ENCODE measurements around the gene CSNK1E.
"Not testable (repeated sequence)": the region's sequence is repeated elsewhere in the genome, so short reads cannot be mapped to it uniquely, and the experiment has no call there.

CSNK1E gene

GRCh38 chr22:38346506-38346905 is 29.3 kb upstream of the CSNK1E start:
- no peak for TF ChIP-seq CTCF (IDR thresholded peaks at IDR 0.05; ENCODE audit: insufficient read depth, low read length, missing control alignments)
- POLR2A ChIA-PET, result no interaction called here
- no peak overlapping the region for H3K4me3 ChIP-seq (ENCODE audit: low read depth, low read length)
- DNase-seq (ENCODE audit: low read depth, low spot score), result no peak
- CTCF ChIA-PET, result interaction anchor here (1.0 to 1.3 kb wide), 6 partner anchors 9 to 294 kb away, joined by 3 to 6 read pairs (median 4); no protein-coding TSS in a partner anchor

- POLR2A ChIA-PET, result no interaction called here
- CTCF ChIA-PET, result interaction anchor here (1.2 to 1.3 kb wide), 2 partner anchors 8 to 226 kb away, joined by 3 to 5 read pairs; no protein-coding TSS in a partner anchor
- DNase-seq (ENCODE audit: low read depth, low spot score), result no peak
- TF ChIP-seq CTCF (IDR thresholded peaks at IDR 0.05; ENCODE audit: insufficient read depth, low read length, missing control alignments), result no peak
- no peak overlapping the region for H3K4me3 ChIP-seq (ENCODE audit: low read depth, low read length)
Measured at GRCh38 chr22:38345782-38346181, 28.5 kb upstream of the CSNK1E start.

GRCh38 chr22:38339893-38340292 is 22.7 kb upstream of the CSNK1E start:
- DNase-seq (ENCODE audit: low read depth, low spot score); POLR2A ChIA-PET; CTCF ChIA-PET; H3K4me3 ChIP-seq (ENCODE audit: low read depth, low read length): not testable (repeated sequence)

GRCh38 chr22:38338772-38339379 is 21.6 kb upstream of the CSNK1E start:
- H3K4me3 ChIP-seq (ENCODE audit: low read depth, low read length), result no peak overlapping the region
- TF ChIP-seq CTCF (IDR thresholded peaks at IDR 0.05; ENCODE audit: insufficient read depth, low read length, missing control alignments), result no peak
- no peak for DNase-seq (ENCODE audit: low read depth, low spot score)
- ChIA-PET POLR2A (no interaction called here), CTCF (interaction anchor here (1.5 to 1.8 kb wide), 2 partner anchors 14 to 224 kb away, joined by 4 to 7 read pairs; no protein-coding TSS in a partner anchor)

DNA sequence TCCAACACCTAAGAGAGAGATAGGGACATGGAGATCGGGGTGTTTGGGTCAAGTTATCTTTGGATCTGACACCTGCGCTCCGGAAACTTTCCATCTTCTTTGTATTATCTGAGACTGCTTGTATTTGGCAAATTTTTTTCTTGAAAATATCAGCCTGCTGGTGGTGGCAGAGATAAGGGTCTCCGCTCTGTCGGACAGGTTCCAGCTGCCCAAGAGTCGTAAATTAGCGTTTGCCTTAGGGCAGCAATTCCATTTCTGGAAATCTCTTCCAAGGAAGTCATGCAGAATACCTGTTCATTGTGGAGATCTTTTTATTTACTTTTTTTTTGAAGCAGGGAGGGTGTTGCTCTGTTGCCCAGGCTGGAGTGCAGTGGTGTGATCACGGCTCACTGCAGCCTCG is 19.5 kb upstream of the CSNK1E start:
- POLR2A ChIA-PET, result no interaction called here
- peak overlapping the region; percentile 59 for H3K4me3 ChIP-seq (ENCODE audit: low read depth, low read length)
- CTCF ChIA-PET, result interaction anchor here (1.0 kb wide), 1 partner anchor 16 kb away, joined by 4 read pairs; no protein-coding TSS in a partner anchor
- no peak for DNase-seq (ENCODE audit: low read depth, low spot score)
- TF ChIP-seq CTCF (IDR thresholded peaks at IDR 0.05; ENCODE audit: insufficient read depth, low read length, missing control alignments), result no peak

- no peak for DNase-seq (ENCODE audit: low read depth, low spot score)
- CTCF ChIA-PET, result interaction anchor here (1.0 kb wide), 1 partner anchor 9 kb away, joined by 3 read pairs; no protein-coding TSS in a partner anchor
- no peak for TF ChIP-seq CTCF (IDR thresholded peaks at IDR 0.05; ENCODE audit: insufficient read depth, low read length, missing control alignments)
- POLR2A ChIA-PET, result no interaction called here
- H3K4me3 ChIP-seq (ENCODE audit: low read depth, low read length), result no peak overlapping the region
Measured at GRCh38 chr22:38335077-38335476, 17.8 kb upstream of the CSNK1E start.

- CTCF ChIA-PET, result interaction anchor here (1.2 kb wide), 2 partner anchors 104 to 137 kb away, joined by 3 read pairs; no protein-coding TSS in a partner anchor
Measured at GRCh38 chr22:38327805-38328204, 10.6 kb upstream of the CSNK1E start.

More at GRCh38 chr22:38327805-38328204, 10.6 kb upstream of the CSNK1E start:
- TF ChIP-seq CTCF (IDR thresholded peaks at IDR 0.05; ENCODE audit: insufficient read depth, low read length, missing control alignments), result no peak
- peak; percentile 61 for DNase-seq (ENCODE audit: low read depth, low spot score)
- peak overlapping the region; percentile 44 for H3K4me3 ChIP-seq (ENCODE audit: low read depth, low read length)
- POLR2A ChIA-PET, result interaction anchor here (0.8 to 3.1 kb wide), 3 partner anchors 10 to 15 kb away, joined by 4 to 7 read pairs (median 4); no protein-coding TSS in a partner anchor

Data from AG04449 (cell line).